ENCODE measurements around the gene THBS3.
"Not testable (repeated sequence)": the region's sequence is repeated elsewhere in the genome, so short reads cannot be mapped to it uniquely, and the experiment has no call there.

THBS3 gene

GRCh38 chr1:155166051-155166470, 41.6 kb downstream of the THBS3 start:
- CTCF ChIA-PET: interaction anchor here (0.8 to 13.8 kb wide), 6 partner anchors 20 to 80 kb away, joined by 3 to 226 read pairs (median 19); partner anchors contain the start of gene SLC50A1
- no peak for DNase-seq
- no peak overlapping the region for H3K27ac Mint-ChIP-seq
- H3K9me3 Mint-ChIP-seq: no peaks in the 10 kb centered on the region
- H3K27me3 Mint-ChIP-seq: peaks cover 21% of the 10 kb centered on the region
- H3K4me1 Mint-ChIP-seq: peaks cover 17% of the 10 kb centered on the region
- H3K36me3 Mint-ChIP-seq: peaks cover 15% of the 10 kb centered on the region
- H3K4me3 Mint-ChIP-seq: no peak overlapping the region

- CTCF ChIA-PET: interaction anchor here (1.1 to 13.8 kb wide), 3 partner anchors 8 to 74 kb away, joined by 3 to 226 read pairs (median 3); partner anchors contain the start of gene KRTCAP2
- Mint-ChIP-seq H3K27me3 (peaks cover 25% of the 10 kb centered on the region), H3K4me1 (peaks cover 15% of the 10 kb centered on the region)
- H3K27ac Mint-ChIP-seq, H3K4me3 Mint-ChIP-seq, H3K9me3 Mint-ChIP-seq, DNase-seq, H3K36me3 Mint-ChIP-seq: not testable (repeated sequence)
Measured at GRCh38 chr1:155164625-155165024, 43.1 kb downstream of the THBS3 start.

- H3K36me3 Mint-ChIP-seq, H3K27ac Mint-ChIP-seq, H3K4me3 Mint-ChIP-seq, H3K9me3 Mint-ChIP-seq, DNase-seq: not testable (repeated sequence)
- H3K4me1 Mint-ChIP-seq: peaks cover 15% of the 10 kb centered on the region
- CTCF ChIA-PET: interaction anchor here (1.1 to 13.8 kb wide), 4 partner anchors 9 to 74 kb away, joined by 3 to 226 read pairs (median 4); partner anchors contain the start of gene KRTCAP2
- peaks cover 33% of the 10 kb centered on the region for H3K27me3 Mint-ChIP-seq
Measured at GRCh38 chr1:155163785-155164184, 43.9 kb downstream of the THBS3 start.

- CTCF ChIA-PET: interaction anchor here (1.2 to 13.8 kb wide), 2 partner anchors 10 to 72 kb away, joined by 4 to 226 read pairs; partner anchors contain the start of gene KRTCAP2
- DNase-seq, H3K4me3 Mint-ChIP-seq, H3K36me3 Mint-ChIP-seq, H3K9me3 Mint-ChIP-seq, H3K27ac Mint-ChIP-seq, H3K4me1 Mint-ChIP-seq: not testable (repeated sequence)
- H3K27me3 Mint-ChIP-seq: peaks cover 31% of the 10 kb centered on the region
Measured at GRCh38 chr1:155162631-155163030, 45.1 kb downstream of the THBS3 start.

GRCh38 chr1:155160128-155160527, 47.6 kb downstream of the THBS3 start:
- H3K27me3 Mint-ChIP-seq: peaks cover 14% of the 10 kb centered on the region
- H3K36me3 Mint-ChIP-seq: no peaks in the 10 kb centered on the region
- CTCF ChIA-PET: no interaction called here
- DNase-seq: no peak
- no peak overlapping the region for H3K27ac Mint-ChIP-seq
- H3K4me3 Mint-ChIP-seq: no peak overlapping the region
- H3K9me3 Mint-ChIP-seq: no peaks in the 10 kb centered on the region
- H3K4me1 Mint-ChIP-seq: no peaks in the 10 kb centered on the region

- CTCF ChIA-PET: no interaction called here
- Mint-ChIP-seq H3K27me3 (peaks cover 19% of the 10 kb centered on the region), H3K4me3 (no peak overlapping the region), H3K4me1 (no peaks in the 10 kb centered on the region), H3K36me3 (no peaks in the 10 kb centered on the region), H3K9me3 (no peaks in the 10 kb centered on the region), H3K27ac (no peak overlapping the region)
- DNase-seq: no peak
Measured at GRCh38 chr1:155158991-155159390, 48.7 kb downstream of the THBS3 start.

- not testable (repeated sequence) for DNase-seq, H3K4me3 Mint-ChIP-seq, H3K27ac Mint-ChIP-seq, H3K36me3 Mint-ChIP-seq, H3K9me3 Mint-ChIP-seq, H3K4me1 Mint-ChIP-seq
- peaks cover 23% of the 10 kb centered on the region for H3K27me3 Mint-ChIP-seq
- CTCF ChIA-PET: interaction anchor here (0.9 to 1.2 kb wide), 2 partner anchors 26 to 64 kb away, joined by 3 to 5 read pairs; no protein-coding TSS in a partner anchor
Measured at GRCh38 chr1:155155996-155156643, 51.6 kb downstream of the THBS3 start.
